Raji (cell line): ENCODE data around the gene GALNS.

Experiments
- POLR2A ChIP-seq: IDR thresholded peaks from 2 replicates; pipeline ENCODE4 v1.6.1; 2011; ENCODE audit warnings: low read depth, low read length, control low read depth; ENCODE audit not compliant: insufficient read depth

Gene GALNS

DNA sequence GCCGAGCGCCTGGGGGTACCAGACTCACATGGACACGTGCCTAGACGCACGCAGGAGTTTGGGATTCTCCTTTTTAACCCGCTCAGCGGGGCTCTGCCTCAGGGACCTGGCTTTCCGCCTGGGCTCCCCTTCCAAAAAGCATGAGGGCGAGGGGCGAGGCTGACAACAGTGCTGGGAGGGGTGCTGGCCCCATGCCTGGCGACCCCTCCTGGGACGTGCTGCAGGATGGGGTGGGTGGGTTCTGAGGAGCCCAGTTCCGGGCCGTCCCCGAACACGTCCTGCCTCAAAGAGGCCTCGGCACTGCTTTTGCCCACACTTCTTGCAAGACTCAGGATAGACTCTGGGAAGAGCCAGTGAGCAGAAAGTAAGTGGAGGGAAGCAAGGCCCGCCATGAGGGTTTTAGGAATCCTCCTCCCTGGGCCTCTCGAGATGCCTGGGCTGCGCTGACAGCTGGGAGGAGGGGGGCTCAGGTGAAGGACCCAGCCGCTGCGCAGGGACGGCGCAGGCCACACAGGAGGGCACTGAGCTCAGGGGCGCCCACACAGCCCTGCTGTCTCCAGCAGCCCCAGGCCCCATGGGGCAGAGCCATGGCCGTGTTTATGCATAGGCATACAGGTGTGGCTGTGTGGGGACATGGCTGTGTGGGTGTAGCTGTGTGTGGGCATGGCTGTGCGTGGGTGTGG is 25.1 kb upstream of the GALNS start:
- no peak for TF ChIP-seq POLR2A

DNA sequence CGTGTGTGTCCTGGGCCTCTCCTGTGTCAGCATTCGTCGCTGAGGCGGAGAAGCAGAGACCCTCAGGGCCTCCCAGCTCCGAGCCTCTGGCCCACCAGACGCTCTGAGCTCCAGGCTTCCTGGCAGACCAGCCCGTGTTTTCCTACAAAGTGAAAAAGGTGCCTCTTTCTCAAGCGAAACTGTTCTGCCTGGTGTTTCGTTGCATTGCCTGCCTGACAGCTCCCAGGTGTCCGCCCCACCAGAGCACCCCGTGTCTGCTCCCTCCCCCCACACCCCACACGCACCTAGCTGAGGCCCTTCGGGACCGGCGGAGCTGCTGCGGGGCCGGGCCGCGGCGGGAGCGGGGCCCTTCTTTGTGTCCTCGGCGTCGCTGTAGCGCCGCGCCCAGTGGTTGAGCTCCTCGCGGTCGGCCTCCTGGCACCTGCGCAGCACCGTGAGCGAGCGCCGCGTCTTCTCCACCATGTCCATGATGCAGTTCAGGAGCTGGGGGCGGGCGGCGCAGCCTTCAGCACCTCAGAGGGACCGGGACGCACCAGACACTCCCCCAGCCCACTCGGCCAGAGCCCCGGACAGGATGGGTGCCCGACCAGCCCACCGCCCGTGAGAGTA is 24.4 kb upstream of the GALNS start:
- TF ChIP-seq POLR2A: no peak

GRCh38 chr16:88880226-88881006 is 23.7 kb upstream of the GALNS start:
- no peak for TF ChIP-seq POLR2A

GRCh38 chr16:88879788-88880055 is 23.0 kb upstream of the GALNS start:
- no peak for TF ChIP-seq POLR2A

GRCh38 chr16:88878967-88879787 is 22.4 kb upstream of the GALNS start:
- TF ChIP-seq POLR2A: no peak

DNA sequence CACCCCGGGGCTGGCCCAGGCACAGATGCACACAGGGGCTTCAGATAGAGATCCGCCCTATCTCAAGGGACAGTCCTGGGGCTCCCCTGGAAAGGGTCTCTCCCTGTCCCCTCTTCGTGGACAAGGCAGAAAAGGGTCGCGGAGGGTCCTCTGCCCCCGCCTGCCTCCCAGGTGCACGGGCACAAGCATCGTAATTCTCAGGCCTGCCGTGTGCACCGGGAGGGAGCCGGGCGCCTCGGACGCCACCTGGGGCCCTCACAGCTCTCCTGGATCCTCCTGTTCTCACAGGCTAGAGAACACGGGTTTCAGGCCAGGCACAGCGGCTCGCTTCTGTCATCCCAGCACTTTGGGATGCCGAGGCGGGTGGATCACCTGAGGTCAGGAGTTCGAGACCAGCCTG is 21.6 kb upstream of the GALNS start:
- no peak for TF ChIP-seq POLR2A

DNA sequence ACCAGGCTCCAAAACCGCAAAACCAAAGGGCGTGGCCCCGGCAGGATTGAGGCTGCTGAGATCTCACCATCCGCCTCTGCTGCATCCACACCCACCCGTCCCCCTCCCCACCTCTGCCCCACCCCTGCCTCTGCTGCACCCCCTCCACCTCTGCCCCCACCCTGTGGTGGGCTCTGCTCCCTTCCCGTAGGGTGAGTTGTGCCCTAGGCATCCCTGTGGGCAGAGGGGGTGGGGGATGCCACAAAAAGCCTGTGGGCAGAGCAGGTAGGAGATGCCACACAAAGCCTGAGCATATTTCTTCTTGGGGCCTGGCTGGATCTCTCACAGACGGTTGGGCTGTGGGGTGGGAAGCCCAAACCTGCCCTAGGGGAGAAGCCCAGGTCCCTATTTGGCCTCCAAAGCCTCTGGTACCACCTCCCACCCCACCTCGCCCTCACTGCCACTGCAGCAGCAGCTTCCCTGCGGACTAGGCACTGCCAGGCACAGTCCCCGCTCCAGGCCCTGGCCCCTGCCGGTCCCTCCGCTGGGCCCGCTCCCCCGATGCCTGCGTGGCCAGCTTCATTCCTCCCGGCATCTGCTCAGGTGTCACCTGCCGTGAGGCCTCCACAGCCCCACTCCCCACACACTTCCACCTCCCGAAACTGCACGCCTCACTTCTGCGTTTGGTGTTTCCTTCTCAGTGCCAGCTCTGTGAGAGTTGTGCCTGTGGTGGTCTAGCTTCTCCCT is 21.0 kb upstream of the GALNS start:
- no peak for TF ChIP-seq POLR2A

DNA sequence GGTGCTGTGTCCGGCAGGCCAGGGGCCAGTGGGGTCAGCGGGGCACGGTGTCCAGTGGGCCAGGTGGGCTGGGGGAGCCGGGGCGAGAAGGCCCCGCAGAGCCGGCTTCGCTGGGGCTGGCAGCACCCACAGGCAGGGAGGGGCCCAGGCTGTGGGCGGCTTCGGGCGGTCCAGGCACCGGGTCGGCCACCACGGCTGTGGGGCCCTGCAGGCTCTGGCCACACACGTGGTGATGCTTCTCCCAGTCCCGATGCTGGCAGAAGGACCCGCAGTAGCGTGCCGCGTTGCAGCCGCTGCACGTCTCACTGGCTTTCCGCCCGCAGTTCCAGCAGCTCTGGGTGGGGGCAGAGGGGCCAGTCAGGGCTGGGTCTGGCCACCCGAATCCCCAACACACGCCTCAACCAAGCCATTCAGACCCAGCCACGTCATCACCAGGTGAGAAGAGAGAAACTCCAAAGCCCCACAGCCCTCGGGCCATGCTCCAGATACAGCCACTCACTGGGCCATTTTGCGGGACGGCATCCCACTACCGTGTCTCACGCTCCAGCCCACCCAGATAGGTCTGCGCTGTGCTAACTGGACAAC is 20.3 kb upstream of the GALNS start:
- TF ChIP-seq POLR2A: no peak

DNA sequence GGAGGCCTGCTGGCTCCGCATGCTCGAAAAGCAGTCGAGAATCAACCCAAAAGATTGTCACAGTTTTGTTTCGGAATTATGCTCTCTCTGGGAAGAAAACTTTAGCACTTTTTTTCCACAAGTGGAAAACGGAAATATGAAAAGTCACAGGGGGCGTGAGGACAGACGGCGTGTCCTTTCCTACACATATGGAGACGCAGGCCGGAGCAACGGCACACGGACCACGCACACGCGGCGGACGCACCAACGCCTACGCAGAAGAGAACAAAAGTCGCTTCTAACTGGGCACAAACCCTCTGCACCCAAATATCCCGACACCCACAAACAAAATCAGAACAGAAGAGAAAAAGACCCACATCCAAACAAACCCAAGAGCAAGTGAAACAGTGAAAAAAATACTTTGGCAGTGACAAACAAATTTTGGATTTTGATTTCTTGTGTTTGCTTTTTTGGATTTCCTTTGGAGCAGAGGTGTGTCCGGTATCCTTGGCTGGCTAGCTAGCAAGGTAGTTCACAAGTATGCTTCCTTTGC is 19.0 kb upstream of the GALNS start:
- TF ChIP-seq POLR2A: no peak

DNA sequence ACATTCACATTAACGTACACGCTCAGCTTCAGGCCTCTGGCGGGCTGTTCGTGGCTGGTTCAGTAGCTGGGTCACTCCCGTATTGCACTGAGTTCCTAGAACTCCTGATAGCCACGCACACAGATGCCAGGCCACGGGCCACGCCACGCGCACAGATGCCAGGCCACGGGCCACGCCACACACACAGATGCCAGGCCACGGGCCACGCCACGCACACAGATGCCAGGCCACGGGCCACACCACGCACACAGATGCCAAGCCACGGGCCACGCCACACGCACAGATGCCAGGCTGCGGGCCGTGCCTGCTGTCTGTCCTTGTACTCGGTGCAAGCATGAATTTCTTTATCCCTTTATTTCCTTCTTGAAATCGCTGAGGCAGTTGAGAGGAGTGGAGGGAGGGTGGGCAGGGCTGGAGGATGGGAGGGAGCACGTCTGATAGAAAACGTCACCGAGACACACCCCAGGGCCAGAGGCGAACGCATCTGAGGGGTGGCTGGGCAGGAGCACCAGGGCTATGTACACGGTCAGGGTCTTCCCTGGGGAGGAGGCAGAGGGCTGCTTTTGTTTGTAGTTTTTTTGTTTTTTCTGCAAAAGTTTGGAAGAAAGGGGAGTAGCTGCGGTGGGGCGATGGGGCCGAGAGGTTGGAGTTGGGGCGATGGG is 18.3 kb upstream of the GALNS start:
- no peak for TF ChIP-seq POLR2A

DNA sequence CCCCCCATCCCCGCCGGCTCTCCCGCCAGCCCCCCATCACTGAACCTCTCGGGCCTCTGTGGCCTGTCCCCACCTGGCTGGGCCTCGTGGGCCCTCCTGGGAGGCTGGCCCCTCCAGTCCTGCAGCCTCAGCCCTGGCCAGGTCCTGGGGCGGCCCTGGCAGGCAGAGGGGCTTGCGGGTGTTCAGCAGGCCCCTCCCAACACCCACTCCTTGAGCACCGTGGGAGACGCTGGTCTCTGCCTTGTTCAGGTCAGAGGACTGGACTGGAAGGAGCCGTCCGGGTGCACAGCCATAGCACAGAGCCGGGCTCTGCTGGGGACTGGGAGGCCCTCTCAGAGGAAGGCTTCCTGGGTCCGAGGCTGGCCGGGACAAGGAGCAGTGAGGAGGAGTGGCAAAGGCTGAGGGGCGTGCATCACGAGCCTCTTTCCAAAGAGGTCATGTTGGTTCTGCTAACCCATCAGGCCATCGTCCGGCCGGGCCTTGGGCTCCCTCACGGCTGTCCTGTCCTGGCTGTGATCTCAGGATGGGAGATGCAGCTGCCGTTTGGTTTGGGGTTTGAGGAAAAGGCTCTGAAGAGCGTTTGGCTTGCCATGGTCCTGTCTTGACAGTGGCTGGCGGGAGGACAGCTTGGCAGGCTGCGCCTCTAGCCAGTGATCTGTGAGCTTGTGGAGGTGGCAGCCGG is 16.0 kb upstream of the GALNS start:
- TF ChIP-seq POLR2A: no peak

GRCh38 chr16:88871730-88872416 is 15.1 kb upstream of the GALNS start:
- TF ChIP-seq POLR2A: no peak

- no peak for TF ChIP-seq POLR2A
These were observed 14.6 kb upstream of the GALNS start for GRCh38 chr16:88871349-88871702.
